Osteoblast (primary cell): ENCODE results near the gene TINAG. TPM values are rescaled to one million over a fixed set of nuclear protein-coding genes. Genes with fewer than 3 reads are reported as not detected.

Source experiments
- DNase-seq: peaks from one replicate; pipeline ENCODE4 v3.0.0; 2011; ENCODE audit warnings: low spot score, mixed read lengths; ENCODE audit not compliant: insufficient read length; ENCODE audit errors: missing footprints
- H2AFZ ChIP-seq: 2 replicates; pipeline ENCODE4 v1.6.0; 2011; ENCODE audit warnings: mild to moderate bottlenecking, low read length
- H3K27ac ChIP-seq: 2 replicates; pipeline ENCODE4 v1.5.1; 2011; ENCODE audit warnings: mild to moderate bottlenecking, low read depth, low read length, moderate library complexity
- H3K27me3 ChIP-seq: 2 replicates; pipeline ENCODE4 v1.6.0; 2012; ENCODE audit warnings: mild to moderate bottlenecking, control low read depth, inconsistent platforms, low read length, moderate library complexity; ENCODE audit not compliant: insufficient read depth
- H3K36me3 ChIP-seq: 2 replicates; pipeline ENCODE4 v1.5.1; 2011; ENCODE audit warnings: mild to moderate bottlenecking, low read length, control low read depth, moderate library complexity; ENCODE audit not compliant: insufficient read depth
- H3K4me1 ChIP-seq: 2 replicates; pipeline ENCODE4 v1.5.1; 2011; ENCODE audit warnings: mild to moderate bottlenecking, low read length, control low read depth, moderate library complexity; ENCODE audit not compliant: insufficient read depth
- H3K4me2 ChIP-seq: 2 replicates; pipeline ENCODE4 v1.6.0; 2011; ENCODE audit warnings: mild to moderate bottlenecking, low read length; ENCODE audit not compliant: insufficient read depth
- H3K4me3 ChIP-seq: fragments of 200-600 bp; sonication (generic); 3 replicates; pipeline ENCODE4 v1.5.1; 2012; ENCODE audit warnings: mild to moderate bottlenecking, low read length, inconsistent platforms; ENCODE audit not compliant: insufficient read depth
- H3K79me2 ChIP-seq: 2 replicates; pipeline ENCODE4 v1.6.0; 2012; ENCODE audit warnings: mild to moderate bottlenecking, low read length, control low read depth, inconsistent platforms; ENCODE audit not compliant: insufficient read depth
- H3K9me3 ChIP-seq: 2 replicates; pipeline ENCODE4 v1.5.1; 2011; ENCODE audit warnings: low read depth, low read length, control low read depth
- H4K20me1 ChIP-seq: 2 replicates; pipeline ENCODE4 v1.6.0; 2012; ENCODE audit warnings: mild to moderate bottlenecking, low read length, control low read depth; ENCODE audit not compliant: insufficient read depth
- CTCF ChIP-seq: IDR thresholded peaks from 2 replicates; pipeline ENCODE4 v1.5.1; 2011; ENCODE audit warnings: mild to moderate bottlenecking, low read depth, low read length, moderate library complexity; ENCODE audit errors: extremely low read depth
- total RNA-seq: library from RNA; depleted of rRNA; stranded (reverse); fragments of >200 nt; gene quantifications from 2 replicates; pipeline ENCODE4 v1.2.3, GENCODE V29; 2012

Gene TINAG
- total RNA-seq, 1 donor, result not detected

GRCh38 chr6:54307439-54307910 is 766 bp upstream of the TINAG start:
- DNase-seq, result no peak
- no peaks in the 10 kb centered on the region for H3K79me2 ChIP-seq
- H3K36me3 ChIP-seq, result no peaks in the 10 kb centered on the region
- no peaks in the 10 kb centered on the region for H3K9me3 ChIP-seq
- H3K27me3 ChIP-seq, result no peaks in the 10 kb centered on the region
- no peaks in the 10 kb centered on the region for H3K4me1 ChIP-seq
- TF ChIP-seq CTCF, result no peak
- H3K4me2 ChIP-seq, result no peak overlapping the region
- no peak overlapping the region for H2AFZ ChIP-seq
- no peak overlapping the region for H3K4me3 ChIP-seq
- H4K20me1 ChIP-seq, result no peaks in the 10 kb centered on the region
- H3K27ac ChIP-seq, result no peak overlapping the region

GRCh38 chr6:54308986-54309315 is 710 bp downstream of the TINAG start:
- H3K4me3 ChIP-seq, result no peak overlapping the region
- no peak for DNase-seq
- no peak overlapping the region for H3K4me2 ChIP-seq
- H3K79me2 ChIP-seq, result no peaks in the 10 kb centered on the region
- H3K9me3 ChIP-seq, result no peaks in the 10 kb centered on the region
- H3K27ac ChIP-seq, result no peak overlapping the region
- no peak for TF ChIP-seq CTCF
- no peak overlapping the region for H2AFZ ChIP-seq
- H4K20me1 ChIP-seq, result no peaks in the 10 kb centered on the region
- H3K36me3 ChIP-seq, result no peaks in the 10 kb centered on the region
- no peaks in the 10 kb centered on the region for H3K27me3 ChIP-seq
- H3K4me1 ChIP-seq, result no peaks in the 10 kb centered on the region

GRCh38 chr6:54310377-54311152 is 2.3 kb downstream of the TINAG start:
- H3K4me2 ChIP-seq, result no peak overlapping the region
- no peaks in the 10 kb centered on the region for H3K27me3 ChIP-seq
- H3K9me3 ChIP-seq, result no peaks in the 10 kb centered on the region
- no peaks in the 10 kb centered on the region for H4K20me1 ChIP-seq
- TF ChIP-seq CTCF, result no peak
- DNase-seq, result no peak
- H3K79me2 ChIP-seq, result no peaks in the 10 kb centered on the region
- no peak overlapping the region for H3K27ac ChIP-seq
- no peak overlapping the region for H3K4me3 ChIP-seq
- no peaks in the 10 kb centered on the region for H3K4me1 ChIP-seq
- H3K36me3 ChIP-seq, result no peaks in the 10 kb centered on the region
- no peak overlapping the region for H2AFZ ChIP-seq

GRCh38 chr6:54315656-54316055 is 7.4 kb downstream of the TINAG start:
- no peak for DNase-seq
- Histone ChIP-seq H3K79me2 (no peaks in the 10 kb centered on the region), H3K4me2 (no peak overlapping the region), H3K4me1 (no peaks in the 10 kb centered on the region), H2AFZ (no peak overlapping the region), H3K27ac (no peak overlapping the region), H3K9me3 (no peaks in the 10 kb centered on the region), H3K4me3 (no peak overlapping the region), H3K27me3 (no peaks in the 10 kb centered on the region), H3K36me3 (no peaks in the 10 kb centered on the region), H4K20me1 (no peaks in the 10 kb centered on the region)
- no peak for TF ChIP-seq CTCF
